ENCODE measurements around the gene VASH1.

DNA sequence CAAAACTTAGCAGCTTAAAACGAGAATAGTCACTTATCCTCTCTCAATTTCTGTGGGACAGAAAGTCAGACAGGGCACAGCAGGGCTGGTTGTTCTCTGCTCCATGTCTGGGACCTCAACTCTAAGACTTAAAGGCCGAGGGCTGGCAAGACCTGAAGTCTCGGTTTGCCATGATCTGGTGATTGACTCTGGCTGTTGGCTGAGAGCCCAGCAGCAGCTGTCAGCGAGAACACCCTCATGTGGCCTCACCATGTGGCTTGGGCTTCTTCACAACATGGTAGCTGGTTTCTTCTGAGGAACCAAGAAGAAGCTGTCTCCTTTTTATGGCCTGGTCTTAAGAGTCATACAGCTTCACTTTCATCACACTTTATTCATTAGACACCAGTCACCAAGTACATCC lies 1.7 kb upstream of the VASH1 start:
- TF ChIP-seq, protein P1, sequence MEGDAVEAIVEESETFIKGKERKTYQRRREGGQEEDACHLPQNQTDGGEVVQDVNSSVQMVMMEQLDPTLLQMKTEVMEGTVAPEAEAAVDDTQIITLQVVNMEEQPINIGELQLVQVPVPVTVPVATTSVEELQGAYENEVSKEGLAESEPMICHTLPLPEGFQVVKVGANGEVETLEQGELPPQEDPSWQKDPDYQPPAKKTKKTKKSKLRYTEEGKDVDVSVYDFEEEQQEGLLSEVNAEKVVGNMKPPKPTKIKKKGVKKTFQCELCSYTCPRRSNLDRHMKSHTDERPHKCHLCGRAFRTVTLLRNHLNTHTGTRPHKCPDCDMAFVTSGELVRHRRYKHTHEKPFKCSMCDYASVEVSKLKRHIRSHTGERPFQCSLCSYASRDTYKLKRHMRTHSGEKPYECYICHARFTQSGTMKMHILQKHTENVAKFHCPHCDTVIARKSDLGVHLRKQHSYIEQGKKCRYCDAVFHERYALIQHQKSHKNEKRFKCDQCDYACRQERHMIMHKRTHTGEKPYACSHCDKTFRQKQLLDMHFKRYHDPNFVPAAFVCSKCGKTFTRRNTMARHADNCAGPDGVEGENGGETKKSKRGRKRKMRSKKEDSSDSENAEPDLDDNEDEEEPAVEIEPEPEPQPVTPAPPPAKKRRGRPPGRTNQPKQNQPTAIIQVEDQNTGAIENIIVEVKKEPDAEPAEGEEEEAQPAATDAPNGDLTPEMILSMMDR (conservative IDR thresholded peaks at IDR 0.05 in 1 of 2, IDR thresholded peaks at IDR 0.05 in 1 of 2; ENCODE audit: low read depth in 1 of 2, low read length in 2 of 2), result no peak
- no peak for TF ChIP-seq EZH2 (IDR thresholded peaks at IDR 0.05; ENCODE audit: low read length, missing control alignments)
